GM21619 (cell line): Measurements from ENCODE around the gene TPST1.
"Not testable (repeated sequence)": the region's sequence is repeated elsewhere in the genome, so short reads cannot be mapped to it uniquely, and the experiment has no call there.

Source experiments
- ATAC-seq: cut with Tn5 transposase; IDR thresholded peaks from one replicate; pipeline ENCODE4 v1.9.1; 2021; ENCODE audit not compliant: unreplicated experiment

The TPST1 gene

DNA sequence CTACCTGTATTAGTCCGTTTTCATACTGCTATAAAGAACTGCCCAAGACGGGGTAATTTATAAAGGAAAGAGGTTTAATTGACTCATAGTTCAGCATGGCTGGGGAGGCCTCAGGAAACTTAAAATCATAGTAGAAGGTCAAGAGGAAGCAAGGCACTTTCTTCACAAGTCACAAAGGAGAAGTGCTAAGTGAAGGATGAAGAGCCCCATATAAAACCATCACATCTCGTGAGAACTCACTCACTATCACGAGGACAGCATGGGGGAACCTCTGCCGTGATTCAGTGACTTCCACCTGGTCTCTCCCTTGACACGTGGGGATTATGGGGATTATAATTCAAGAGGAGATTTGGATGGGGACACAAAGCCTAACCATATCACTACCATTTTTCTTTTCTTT lies 119.9 kb downstream of the TPST1 start:
- ATAC-seq: not testable (repeated sequence)

DNA sequence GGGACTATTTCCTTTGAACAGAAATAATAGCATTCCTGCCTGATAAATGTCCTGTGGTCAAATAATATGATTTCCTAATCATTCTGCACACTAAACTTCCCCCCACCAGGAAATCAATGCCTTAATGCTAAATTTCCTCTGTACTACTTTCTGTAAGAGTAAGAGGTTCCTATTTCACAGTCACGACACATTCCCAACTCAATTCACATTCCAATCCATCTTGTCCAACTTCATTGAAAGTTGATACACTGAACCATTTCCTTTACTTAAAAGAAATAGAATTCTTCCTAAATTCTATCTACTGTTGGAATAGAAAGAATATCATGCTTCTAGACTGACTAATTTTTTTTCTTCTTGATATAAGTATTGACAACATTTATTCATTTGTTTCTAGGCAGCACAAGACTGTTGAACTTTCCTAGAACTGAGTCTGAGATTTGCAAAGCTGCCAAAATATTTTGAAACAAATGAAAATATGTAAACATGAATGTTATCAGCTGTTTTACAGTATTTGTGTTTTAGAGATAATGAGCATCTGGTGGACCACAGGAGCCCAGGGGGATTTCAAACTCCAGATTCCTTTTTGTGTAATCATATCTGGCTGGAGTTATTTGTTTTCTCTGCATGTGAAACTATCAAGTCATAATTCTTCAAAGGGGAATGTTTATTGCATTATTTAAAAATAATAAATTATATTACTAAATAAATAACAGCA lies 121.5 kb downstream of the TPST1 start:
- no peak for ATAC-seq

GRCh38 chr7:66330961-66331360 lies 125.8 kb downstream of the TPST1 start:
- no peak for ATAC-seq

GRCh38 chr7:66331883-66332282 lies 126.7 kb downstream of the TPST1 start:
- ATAC-seq: no peak

DNA sequence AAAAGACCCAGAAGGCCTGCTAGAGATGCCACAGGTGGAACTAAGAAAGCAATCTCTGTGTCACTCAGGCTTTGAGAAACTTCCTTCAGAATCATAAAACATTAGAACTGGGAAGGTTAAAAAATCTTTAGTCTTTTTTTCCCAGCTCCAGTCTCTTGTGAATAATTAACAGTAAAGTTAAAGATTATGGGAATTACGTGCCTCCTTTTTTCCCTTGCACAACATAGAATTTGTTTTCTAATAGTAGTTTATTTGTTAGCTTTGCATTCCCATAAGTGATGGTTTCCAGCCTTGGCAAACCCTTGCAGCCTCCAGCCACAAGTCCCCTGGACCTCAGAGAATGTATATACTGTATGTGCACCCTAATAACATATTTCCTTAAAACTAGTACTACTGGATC lies 128.3 kb downstream of the TPST1 start:
- no peak for ATAC-seq

GRCh38 chr7:66335318-66335717 lies 130.2 kb downstream of the TPST1 start:
- ATAC-seq: no peak

- no peak for ATAC-seq
Measured at GRCh38 chr7:66336760-66337159, 131.6 kb downstream of the TPST1 start.

DNA sequence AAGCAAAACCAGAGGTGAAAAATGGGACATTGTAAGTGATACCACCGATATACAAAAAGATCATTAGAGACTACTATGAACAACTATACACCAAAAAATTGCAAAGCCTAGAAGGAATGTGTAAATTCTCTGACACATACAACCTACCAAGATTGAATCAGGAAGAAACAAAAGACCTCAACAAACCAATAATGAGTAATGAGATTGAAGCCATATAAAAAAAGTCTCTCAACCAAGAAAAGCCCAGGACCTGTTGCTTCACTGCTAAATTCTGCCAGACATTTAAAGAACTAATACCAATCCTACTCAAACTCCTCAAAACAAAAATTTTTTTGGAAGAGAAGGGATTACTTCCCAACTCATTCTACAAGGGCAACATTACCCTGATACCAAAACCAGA lies 134.0 kb downstream of the TPST1 start:
- ATAC-seq: no peak

GRCh38 chr7:66344166-66344565 lies 139.0 kb downstream of the TPST1 start:
- no peak for ATAC-seq

DNA sequence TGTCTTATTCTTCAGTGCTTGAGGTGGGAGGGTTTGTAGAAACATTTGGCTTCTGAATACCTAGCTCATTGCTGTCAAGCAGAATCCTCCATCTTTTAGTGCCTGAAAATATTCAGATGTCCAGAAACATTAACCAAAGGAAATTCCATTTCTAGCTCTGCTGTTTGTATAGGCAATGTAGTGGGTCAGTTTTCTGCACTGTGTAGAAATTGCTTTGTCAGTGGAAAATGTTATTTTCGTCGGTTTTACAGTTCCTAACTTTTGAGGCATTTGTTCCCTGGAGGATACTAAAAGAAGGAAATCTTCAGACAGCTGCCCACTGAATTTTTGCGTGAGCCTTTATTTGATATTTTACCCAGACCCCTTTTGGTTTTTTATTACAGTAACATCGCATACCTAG lies 143.4 kb downstream of the TPST1 start:
- ATAC-seq: no peak

DNA sequence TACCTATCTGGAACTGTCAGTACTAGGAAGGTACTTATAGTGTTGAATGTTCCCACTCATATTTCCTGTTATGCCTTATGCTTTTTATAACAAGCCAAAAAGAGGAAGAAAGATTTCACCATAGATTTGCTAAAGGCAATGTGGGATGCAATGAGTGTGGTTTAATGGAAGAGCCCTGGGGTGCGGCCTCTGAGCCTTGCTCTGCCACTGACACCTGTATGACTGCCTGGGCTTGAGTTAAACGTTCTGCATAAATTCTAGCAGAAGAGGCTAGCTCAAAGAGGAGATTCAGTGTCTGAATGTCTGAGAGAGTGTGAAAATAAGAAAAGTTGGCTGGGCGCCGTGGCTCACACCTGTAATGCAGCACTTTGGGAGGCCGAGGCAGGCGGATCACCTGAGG lies 143.8 kb downstream of the TPST1 start:
- ATAC-seq: no peak

- ATAC-seq: no peak
Measured at GRCh38 chr7:66352071-66352470, 146.9 kb downstream of the TPST1 start.

- no peak for ATAC-seq
Measured at GRCh38 chr7:66353547-66353946, 148.4 kb downstream of the TPST1 start.

DNA sequence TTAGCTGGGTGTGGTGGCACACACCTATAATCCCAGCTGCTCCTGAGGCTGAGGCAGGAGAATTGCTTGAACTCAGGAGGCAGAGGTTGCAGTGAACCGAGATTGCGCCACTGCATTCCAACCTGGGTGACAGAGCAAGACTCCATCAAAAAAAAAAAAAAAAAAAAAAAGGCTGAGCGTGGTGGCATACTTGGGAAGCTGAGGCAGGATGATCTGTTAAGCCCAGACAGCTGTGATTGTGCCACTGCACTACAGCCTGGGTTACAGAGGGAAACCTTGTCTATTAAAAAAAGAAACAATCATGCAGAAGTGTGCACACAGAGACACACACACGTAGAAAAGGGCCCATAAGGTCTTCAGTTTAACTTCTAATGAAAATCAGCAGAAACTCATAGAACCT lies 150.6 kb downstream of the TPST1 start:
- no peak for ATAC-seq

DNA sequence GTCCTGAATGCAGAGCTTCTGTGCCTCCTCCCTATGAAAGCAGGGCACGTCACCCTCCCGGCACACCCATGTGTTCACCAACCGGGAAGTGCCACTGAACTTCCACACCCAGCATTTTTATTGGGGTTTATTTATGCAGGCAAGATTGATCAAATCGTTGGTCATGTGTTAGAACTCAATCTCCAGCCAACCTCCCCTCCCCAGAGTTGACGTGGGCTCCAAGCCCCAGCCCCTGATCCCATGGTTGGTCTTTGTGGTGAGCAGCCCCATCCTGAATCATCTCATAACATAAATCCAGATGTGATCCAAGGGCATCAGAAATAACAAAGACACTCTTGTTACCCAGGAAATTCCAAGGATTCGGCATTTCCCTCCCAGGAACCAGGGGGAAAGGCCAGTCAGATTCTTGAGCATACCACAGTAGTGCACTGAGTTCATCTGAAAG lies 151.2 kb downstream of the TPST1 start:
- ATAC-seq: no peak

DNA sequence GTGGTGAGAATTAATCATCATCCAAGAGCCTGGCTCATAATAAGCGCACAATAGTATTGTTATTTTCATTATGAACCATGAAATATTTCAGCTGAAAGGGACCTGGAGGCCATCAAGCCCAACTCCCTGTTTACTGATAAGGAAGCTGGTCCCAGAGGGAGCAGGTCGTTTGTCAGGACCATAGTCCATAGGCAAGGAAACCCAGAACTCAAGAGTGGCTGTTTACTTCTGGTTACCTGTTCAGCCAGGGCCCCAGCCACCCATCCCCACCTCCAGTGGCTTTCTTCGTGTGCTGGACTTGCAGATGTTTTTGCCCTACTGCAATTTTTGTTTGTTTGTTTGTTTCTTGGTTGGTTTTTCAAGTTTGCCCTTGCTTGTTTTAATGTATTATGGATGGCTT lies 152.0 kb downstream of the TPST1 start:
- ATAC-seq: no peak

DNA sequence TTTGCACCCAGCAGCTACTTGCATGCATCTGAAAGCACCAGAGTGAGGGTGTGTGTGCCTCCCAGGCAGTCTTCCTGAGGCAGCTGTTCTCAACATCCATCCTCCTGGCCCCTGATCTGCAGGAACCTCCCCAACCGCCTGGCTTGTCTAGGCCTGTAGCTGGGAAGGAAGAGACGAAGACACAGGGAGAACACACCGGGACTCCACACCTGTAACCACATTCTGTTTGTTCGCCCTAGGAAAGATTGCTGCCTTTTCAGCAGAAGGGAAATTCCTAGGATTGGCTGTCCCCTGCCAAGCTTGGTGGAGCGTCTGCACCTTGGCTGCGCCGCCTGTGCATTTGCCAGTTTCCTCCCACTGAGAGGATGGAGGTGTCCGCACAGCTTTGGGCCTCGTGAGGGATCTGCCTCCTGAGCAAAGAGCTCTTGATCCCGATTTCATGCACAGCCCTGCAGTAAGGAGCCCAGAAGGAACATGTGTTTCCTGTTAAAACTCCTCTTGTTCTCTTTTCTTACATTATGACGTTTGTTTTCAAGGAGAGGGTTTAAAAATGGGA lies 154.6 kb downstream of the TPST1 start:
- no peak for ATAC-seq

DNA sequence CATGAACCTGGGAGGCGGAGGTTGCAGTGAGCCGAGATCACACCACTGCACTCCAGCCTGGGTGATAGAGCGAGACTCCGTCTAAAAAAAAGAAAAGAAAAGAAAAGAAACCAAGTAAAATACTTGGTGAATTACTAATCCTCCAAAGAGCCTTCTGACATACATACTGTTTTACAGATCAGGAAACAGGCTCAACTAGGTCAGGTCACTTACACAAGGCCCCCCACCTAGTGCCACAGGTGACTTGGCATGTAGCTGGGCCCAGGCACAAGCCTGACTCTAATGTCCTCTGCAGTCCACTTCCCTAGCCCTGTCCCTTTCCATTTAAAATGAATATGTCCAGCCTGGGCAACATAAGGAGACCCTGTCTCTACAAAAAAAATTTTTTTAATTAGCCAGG lies 157.0 kb downstream of the TPST1 start:
- no peak for ATAC-seq

DNA sequence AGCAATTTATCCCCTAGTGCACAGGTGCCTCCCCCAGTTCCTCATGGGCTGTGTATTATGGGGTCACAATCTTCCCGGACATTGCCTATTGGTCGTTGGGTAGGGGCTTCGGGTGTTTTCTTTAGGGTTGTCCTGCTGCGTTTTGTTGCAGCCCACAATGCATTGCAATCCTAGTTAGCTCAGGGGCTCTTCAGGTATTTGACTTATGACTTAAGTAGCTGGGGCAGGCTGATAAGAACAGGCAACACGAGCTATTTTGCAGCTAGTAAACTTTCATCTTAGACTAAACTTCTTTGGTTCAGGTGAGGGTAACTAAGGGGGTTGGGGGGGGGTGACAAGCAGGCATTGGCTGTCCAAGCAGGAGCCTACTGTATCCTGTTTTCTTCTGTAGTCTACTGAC lies 158.5 kb downstream of the TPST1 start:
- ATAC-seq: no peak

DNA sequence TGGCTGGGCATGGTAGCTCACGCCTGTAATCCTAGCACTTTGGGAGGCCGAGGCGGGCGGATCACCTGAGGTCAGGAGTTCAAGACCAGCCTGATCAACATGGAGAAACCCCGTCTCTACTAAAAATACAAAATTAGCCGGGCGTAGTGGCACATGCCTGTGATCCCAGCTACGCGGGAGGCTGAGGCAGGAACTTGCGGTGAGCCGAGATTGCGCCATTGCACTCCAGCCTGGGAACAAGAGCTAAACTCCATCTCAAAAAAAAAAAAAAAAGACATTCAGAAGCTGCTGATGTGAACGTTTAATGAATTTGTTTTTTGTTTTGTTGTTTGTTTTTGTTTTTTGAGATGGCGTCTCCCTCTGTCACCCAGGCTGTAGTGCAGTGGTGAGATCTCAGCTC lies 159.9 kb downstream of the TPST1 start:
- ATAC-seq: not testable (repeated sequence)

GRCh38 chr7:66371096-66371824 lies 166.1 kb downstream of the TPST1 start:
- no peak for ATAC-seq

DNA sequence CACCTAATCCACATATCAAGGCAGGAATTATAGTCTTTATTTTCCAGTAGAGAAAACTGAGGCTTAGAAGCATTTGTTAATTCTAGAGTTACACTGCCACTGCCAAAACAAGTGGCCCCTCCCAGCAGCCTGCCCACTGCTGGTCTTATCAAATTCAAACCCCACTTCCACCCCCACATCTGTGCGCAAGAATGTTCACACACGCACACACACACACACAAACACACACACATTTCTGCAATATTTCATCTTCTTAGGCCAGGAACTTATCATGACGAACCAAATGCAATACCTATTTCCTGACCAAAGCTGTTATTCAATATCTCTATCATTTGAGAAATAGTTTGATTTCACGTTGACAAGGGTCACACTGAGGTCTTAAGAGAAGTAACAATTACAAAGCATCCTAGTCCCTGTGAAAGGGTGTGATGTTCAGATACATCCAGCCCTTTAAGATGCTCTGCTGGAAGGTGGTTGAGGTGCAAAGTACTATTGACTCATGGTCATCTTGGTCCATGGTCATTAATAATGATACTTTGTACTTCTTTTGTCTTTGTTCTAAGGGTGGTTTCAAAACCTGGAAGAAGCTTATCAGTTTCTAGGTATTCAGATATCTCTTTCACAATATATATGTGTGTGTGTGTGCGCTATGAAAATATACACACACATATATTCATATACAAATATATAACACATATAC lies 169.2 kb downstream of the TPST1 start:
- not testable (repeated sequence) for ATAC-seq
